A549 treated with DMSO at 1 μM for 4 hours (cell line): ENCODE data around the gene NIPA2. TPM values are rescaled to one million over a fixed set of nuclear protein-coding genes. Genes with fewer than 3 reads are reported as not detected.

ENCODE experiments used
- total RNA-seq: library from RNA; stranded (reverse); fragments of 200-300 nt; extraction: Qiagen RNA extraction; gene quantifications from 5 replicates; pipeline ENCODE4 v1.2.3, GENCODE V29; 2022; ENCODE audit warnings: low read depth

NIPA2 gene
- 85.8 to 120 TPM (median 115 TPM) in 5 replicates for total RNA-seq

GRCh38 chr15:22838292-22839042, at the start of gene NIPA2:
TSS of gene NIPA2 (plus strand) at chr15:22838666. CDS start at chr15:22851732, 13,066 bp downstream.

Other genes starting within 250 kb of the NIPA2 start
- gene NIPA1, start 52.0 kb upstream of the NIPA2 start, total RNA-seq, result 20.4 to 28.5 TPM (median 24.8 TPM) in 5 replicates
- gene CYFIP1, start 141.7 kb downstream of the NIPA2 start, total RNA-seq, result 72.9 to 90.1 TPM (median 82.9 TPM) in 5 replicates
- gene TUBGCP5, start 200.9 kb downstream of the NIPA2 start, total RNA-seq, result 22.7 to 29.4 TPM (median 27.1 TPM) in 5 replicates